ENCODE results near the gene HDAC2. TPM values are rescaled to one million over a fixed set of nuclear protein-coding genes. Genes with fewer than 3 reads are reported as not detected.

HDAC2 gene
- total and polyA plus RNA-seq, 2 donors (not counting 3 experiments of a cell fraction or from before 2014, with no cell fraction given), result 121 to 142 TPM

GRCh38 chr6:113994934-113995342 lies 24.0 kb upstream of the HDAC2 start:
- H3K79me2 ChIP-seq (ENCODE audit: control insufficient read depth, insufficient read depth, low read length), result no peaks in the 10 kb centered on the region
- intact Hi-C loops (cut with micrococcal nuclease) (loop anchor here (1.0 to 2.0 kb wide), 6 partner anchors 13 to 1902 kb away; no protein-coding TSS in a partner anchor), dilution Hi-C loops (cut with MboI; ENCODE audit: extremely low pct_ligation_motif_present, low sequenced_read_pairs) (no loop called here)
- H3K9me3 ChIP-seq (replicated peaks; ENCODE audit: control insufficient read depth, insufficient read depth, low read length), result no peaks in the 10 kb centered on the region
- peaks cover 22% of the 10 kb centered on the region for H3K4me1 ChIP-seq (ENCODE audit: control insufficient read depth, extremely low read depth, insufficient read depth, low read length)
- H3K27ac ChIP-seq (ENCODE audit: insufficient read depth, low read depth, low read length), result peak overlapping the region; percentile 84
- no peaks in the 10 kb centered on the region for H4K20me1 ChIP-seq (replicated peaks; ENCODE audit: control insufficient read depth, extremely low read depth, insufficient read depth, low read length)
- H3K9ac ChIP-seq (replicated peaks; ENCODE audit: extremely low read depth, insufficient read depth, low read length), result peak overlapping the region; percentile 85
- H2AFZ ChIP-seq (ENCODE audit: low read depth, low read length), result no peak overlapping the region
- ChIA-PET POLR2A (interaction anchor here (1.0 to 1.3 kb wide), 3 partner anchors 24 to 115 kb away, joined by 3 to 8 read pairs (median 5); partner anchors contain the start of gene HDAC2), CTCF (interaction anchor here (0.6 to 9.8 kb wide), 41 partner anchors 9 to 1902 kb away, joined by 3 to 352 read pairs (median 5); partner anchors contain the start of gene HDAC2)
- BruUV-seq (replicated peaks), result no TSS peak
- TF ChIP-seq, protein P1, sequence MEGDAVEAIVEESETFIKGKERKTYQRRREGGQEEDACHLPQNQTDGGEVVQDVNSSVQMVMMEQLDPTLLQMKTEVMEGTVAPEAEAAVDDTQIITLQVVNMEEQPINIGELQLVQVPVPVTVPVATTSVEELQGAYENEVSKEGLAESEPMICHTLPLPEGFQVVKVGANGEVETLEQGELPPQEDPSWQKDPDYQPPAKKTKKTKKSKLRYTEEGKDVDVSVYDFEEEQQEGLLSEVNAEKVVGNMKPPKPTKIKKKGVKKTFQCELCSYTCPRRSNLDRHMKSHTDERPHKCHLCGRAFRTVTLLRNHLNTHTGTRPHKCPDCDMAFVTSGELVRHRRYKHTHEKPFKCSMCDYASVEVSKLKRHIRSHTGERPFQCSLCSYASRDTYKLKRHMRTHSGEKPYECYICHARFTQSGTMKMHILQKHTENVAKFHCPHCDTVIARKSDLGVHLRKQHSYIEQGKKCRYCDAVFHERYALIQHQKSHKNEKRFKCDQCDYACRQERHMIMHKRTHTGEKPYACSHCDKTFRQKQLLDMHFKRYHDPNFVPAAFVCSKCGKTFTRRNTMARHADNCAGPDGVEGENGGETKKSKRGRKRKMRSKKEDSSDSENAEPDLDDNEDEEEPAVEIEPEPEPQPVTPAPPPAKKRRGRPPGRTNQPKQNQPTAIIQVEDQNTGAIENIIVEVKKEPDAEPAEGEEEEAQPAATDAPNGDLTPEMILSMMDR (IDR thresholded peaks at IDR 0.05; ENCODE audit: extremely low read depth in 1 of 2, insufficient read depth in 1 of 2, low read depth in 1 of 2, low read length in 2 of 2), result peak; percentile 72 to 95
- peak; percentile 7 for TF ChIP-seq JUN (IDR thresholded peaks at IDR 0.05; ENCODE audit: borderline replicate concordance, insufficient read depth, insufficient read length, low read depth)
- no peak for TF ChIP-seq FOS (IDR thresholded peaks at IDR 0.05; ENCODE audit: borderline replicate concordance, insufficient read depth, low read length)
- TF ChIP-seq MAX (IDR thresholded peaks at IDR 0.05; ENCODE audit: insufficient read depth, insufficient read length), result no peak
- peak overlapping the region; percentile 41 for H3K4me2 ChIP-seq (ENCODE audit: insufficient read depth, low read length)
- DNase-seq (ENCODE audit: low read depth, low spot score) (peak; percentile 91), FAIRE-seq (peak; percentile 98)
- peaks cover 0 to 2% of the 10 kb centered on the region in 2 experiments for H3K27me3 ChIP-seq (ENCODE audit: control insufficient read depth in 2 of 2, insufficient read depth in 2 of 2, low read length in 2 of 2)
- no peak overlapping the region for H3K4me3 ChIP-seq (replicated peaks in 1 of 3; ENCODE audit: insufficient read depth in 1 of 3, low read depth in 1 of 3, low read length in 3 of 3)
- H3K9me1 ChIP-seq (replicated peaks; ENCODE audit: control insufficient read depth, extremely low read depth, insufficient read depth, low read length), result no peaks in the 10 kb centered on the region
- no peaks in the 10 kb centered on the region for H3K36me3 ChIP-seq (ENCODE audit: control insufficient read depth in 2 of 2, extremely low read depth in 1 of 2, insufficient read depth in 2 of 2, low read length in 2 of 2)

DNA sequence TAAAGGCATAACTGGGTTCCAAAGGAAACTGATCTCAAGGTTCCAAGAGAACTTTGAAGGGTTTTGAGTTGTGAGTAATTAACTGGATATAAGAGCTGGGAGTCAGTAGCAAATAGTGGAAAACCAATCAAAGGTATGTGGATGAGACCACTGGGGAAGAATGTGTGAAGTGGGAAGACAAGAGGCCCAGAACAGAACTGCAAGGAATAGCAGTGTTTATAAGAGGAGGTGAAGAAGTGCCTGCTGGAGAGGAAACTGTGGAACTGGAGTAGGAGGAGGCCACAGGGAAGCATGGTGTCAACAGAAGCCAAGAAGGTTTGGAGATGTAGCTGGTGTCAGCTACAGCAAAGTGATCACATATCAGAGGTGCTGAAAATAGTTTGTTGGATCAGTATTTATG lies 18.7 kb upstream of the HDAC2 start:
- Histone ChIP-seq H3K9ac (replicated peaks; ENCODE audit: extremely low read depth, insufficient read depth, low read length) (no peak overlapping the region), H3K4me1 (ENCODE audit: control insufficient read depth, extremely low read depth, insufficient read depth, low read length) (no peaks in the 10 kb centered on the region), H3K9me1 (replicated peaks; ENCODE audit: control insufficient read depth, extremely low read depth, insufficient read depth, low read length) (no peaks in the 10 kb centered on the region), H3K27ac (ENCODE audit: insufficient read depth, low read depth, low read length) (no peak overlapping the region), H3K9me3 (replicated peaks; ENCODE audit: control insufficient read depth, insufficient read depth, low read length) (no peaks in the 10 kb centered on the region), H3K36me3 (ENCODE audit: control insufficient read depth in 2 of 2, extremely low read depth in 1 of 2, insufficient read depth in 2 of 2, low read length in 2 of 2) (no peaks in the 10 kb centered on the region), H3K4me2 (ENCODE audit: insufficient read depth, low read length) (no peak overlapping the region), H3K79me2 (ENCODE audit: control insufficient read depth, insufficient read depth, low read length) (no peaks in the 10 kb centered on the region), H2AFZ (ENCODE audit: low read depth, low read length) (no peak overlapping the region), H3K27me3 (ENCODE audit: control insufficient read depth in 2 of 2, insufficient read depth in 2 of 2, low read length in 2 of 2) (peaks cover 0 to 5% of the 10 kb centered on the region in 2 experiments), H4K20me1 (replicated peaks; ENCODE audit: control insufficient read depth, extremely low read depth, insufficient read depth, low read length) (no peaks in the 10 kb centered on the region), H3K4me3 (replicated peaks in 1 of 3; ENCODE audit: insufficient read depth in 1 of 3, low read depth in 1 of 3, low read length in 3 of 3) (no peak overlapping the region)
- BruUV-seq (replicated peaks), result no TSS peak
- ChIA-PET CTCF (interaction anchor here (1.4 to 9.8 kb wide), 2 partner anchors 9 to 117 kb away, joined by 3 to 352 read pairs; no protein-coding TSS in a partner anchor), POLR2A (no interaction called here)
- dilution Hi-C loops (cut with MboI; ENCODE audit: extremely low pct_ligation_motif_present, low sequenced_read_pairs) (no loop called here), intact Hi-C loops (cut with micrococcal nuclease) (no loop called here)
- DNase-seq (ENCODE audit: low read depth, low spot score), result no peak
- TF ChIP-seq GATA2 (IDR thresholded peaks at IDR 0.05; ENCODE audit: insufficient read depth, insufficient read length, low read depth, low read length), result no peak
- no peak for TF ChIP-seq MYC (IDR thresholded peaks at IDR 0.05; ENCODE audit: low read depth, low read length)
- no peak for TF ChIP-seq FOS (IDR thresholded peaks at IDR 0.05; ENCODE audit: borderline replicate concordance, insufficient read depth, low read length)
- TF ChIP-seq MAX (IDR thresholded peaks at IDR 0.05; ENCODE audit: insufficient read depth, insufficient read length), result no peak
- no peak for TF ChIP-seq EZH2 (IDR thresholded peaks at IDR 0.05; ENCODE audit: borderline replicate concordance, low read depth, low read length, severe bottlenecking)
- TF ChIP-seq, protein P1 (IDR thresholded peaks at IDR 0.05; ENCODE audit: extremely low read depth in 1 of 2, insufficient read depth in 1 of 2, low read depth in 1 of 2, low read length in 2 of 2), result no peak
- no peak for FAIRE-seq

Measured in endothelial cell of umbilical vein (primary cell).